HCT116 (cell line): ENCODE results near the gene RNU11. TPM values are rescaled to one million over a fixed set of nuclear protein-coding genes. Genes with fewer than 3 reads are reported as not detected.

ENCODE experiments used
- ATAC-seq: fragments of 200-7000 bp; cut with Tn5 transposase; 2 replicates; pipeline ENCODE4 v1.9.1; 2020; ENCODE audit warnings: mild to moderate bottlenecking, moderate library complexity
- BruUV-seq: library from RNA; stranded (reverse); fragments of 400-500 nt; replicated peaks from 2 replicates; lab custom pipeline; 2021; lab: Mats Ljungman, UMichigan
- CTCF ChIA-PET: fragments of 300-600 bp; sonication (Branson Sonifier 250); formaldehyde crosslinking; loops from one replicate; lab custom pipeline; 2021; ENCODE audit warnings: antibody characterized with exemption; lab: Charles Lee
- POLR2A ChIA-PET: fragments of 300-600, 350-600 bp; sonication (Branson Sonifier 250); formaldehyde crosslinking; loops from one replicate; lab custom pipeline; 2021; ENCODE audit warnings: antibody characterized with exemption; lab: Charles Lee
- RAD21 ChIA-PET, 2 experiments: fragments of 300-600 bp; sonication (Branson Sonifier 250); formaldehyde crosslinking; loops; one replicate each; lab custom pipeline; 2023; ENCODE audit warnings: low total read pairs in 2 of 2; ENCODE audit not compliant: uncharacterized antibody in 2 of 2, unreplicated experiment in 2 of 2, low non-redundant PET in 1 of 2; lab: Charles Lee
- DNase-seq: peaks from one replicate; pipeline ENCODE4 v3.0.0-alpha.2; 2010; ENCODE audit warnings: low read depth, low spot score
- H2AFZ ChIP-seq: fragments of 200-600 bp; shearing (Covaris generic), sonication (generic); 2 replicates; pipeline ENCODE4 v1.6.1; 2017; ENCODE audit warnings: low read depth, mixed run types, mixed read lengths, antibody characterized with exemption, low read length; ENCODE audit not compliant: poor library complexity, severe bottlenecking
- H3K27ac ChIP-seq: 2 replicates; pipeline ENCODE4 v1.5.1; 2012; ENCODE audit warnings: low read depth, low read length
- H3K27me3 ChIP-seq: fragments of 200-600 bp; sonication (generic); 2 replicates; pipeline ENCODE4 v1.6.1; 2016; ENCODE audit warnings: mixed run types, low read length, mixed read lengths; ENCODE audit not compliant: insufficient read depth
- H3K36me3 ChIP-seq, 2 experiments: fragments of 200-500 bp in 1 of 2; fragments of 200-600 bp in 1 of 2; sonication (Bioruptor generic) in 1 of 2; sonication (generic) in 1 of 2; 2 replicates each; pipeline versions ENCODE4 v1.5.1 to v1.6.1; 2014 to 2016; ENCODE audit warnings: low read length in 2 of 2, inconsistent platforms in 1 of 2, mixed read lengths in 1 of 2, mixed run types in 1 of 2; ENCODE audit not compliant: insufficient read depth in 2 of 2, control insufficient read depth in 1 of 2
- H3K4me1 ChIP-seq, 2 experiments: fragments of 200-600 bp in 1 of 2; sonication (generic) in 1 of 2; 2 replicates each; pipeline versions ENCODE4 v1.5.1 to v1.6.1; 2012 to 2017; ENCODE audit warnings: low read length in 2 of 2, inconsistent platforms in 1 of 2, mild to moderate bottlenecking in 1 of 2, mixed read lengths in 1 of 2, mixed run types in 1 of 2, moderate library complexity in 1 of 2; ENCODE audit not compliant: insufficient read depth in 2 of 2, control insufficient read depth in 1 of 2
- H3K4me2 ChIP-seq: fragments of 200-600 bp; sonication (generic); 2 replicates; pipeline ENCODE4 v1.6.1; 2017; ENCODE audit warnings: mixed run types, low read length, mixed read lengths
- H3K4me3 ChIP-seq, 2 experiments: fragments of 200-600 bp in 1 of 2; sonication (generic) in 1 of 2; replicated peaks in 1 of 2; 2 replicates each; pipeline ENCODE4 v1.5.1; 2011 to 2016; ENCODE audit warnings: low read length in 2 of 2, control low read depth in 1 of 2, low read depth in 1 of 2, mild to moderate bottlenecking in 1 of 2, mixed read lengths in 1 of 2, mixed run types in 1 of 2
- H3K79me2 ChIP-seq: fragments of 200-600 bp; sonication (generic); 2 replicates; pipeline ENCODE4 v1.6.1; 2017; ENCODE audit warnings: mild to moderate bottlenecking, mixed run types, low read length, moderate library complexity, mixed read lengths; ENCODE audit not compliant: insufficient read depth
- H3K9ac ChIP-seq: fragments of 200-600 bp; sonication (generic); 2 replicates; pipeline ENCODE4 v1.6.1; 2016; ENCODE audit warnings: low read length, mixed read lengths
- H3K9me2 ChIP-seq: fragments of 200-600 bp; sonication (generic), shearing (Covaris generic); 2 replicates; pipeline ENCODE4 v1.6.1; 2017; ENCODE audit warnings: mixed run types, mild to moderate bottlenecking, moderate library complexity; ENCODE audit not compliant: insufficient read depth
- H3K9me3 ChIP-seq, 2 experiments: fragments of 200-500 bp in 1 of 2; fragments of 200-600 bp in 1 of 2; sonication (Bioruptor generic) in 1 of 2; sonication (generic) in 1 of 2; 2 replicates each; pipeline ENCODE4 v1.6.1; 2014 to 2017; ENCODE audit warnings: low read length in 2 of 2, mixed read lengths in 2 of 2, inconsistent platforms in 1 of 2, low read depth in 1 of 2, mild to moderate bottlenecking in 1 of 2, mixed run types in 1 of 2, moderate library complexity in 1 of 2; ENCODE audit not compliant: control insufficient read depth in 1 of 2, insufficient read depth in 1 of 2
- H4K20me1 ChIP-seq: fragments of 200-600 bp; sonication (generic), shearing (Covaris generic); 2 replicates; pipeline ENCODE4 v1.6.1; 2017; ENCODE audit warnings: mixed run types, mild to moderate bottlenecking, moderate library complexity; ENCODE audit not compliant: insufficient read depth
- CEBPB ChIP-seq: IDR thresholded peaks from 2 replicates; pipeline ENCODE4 v1.6.1; 2012; ENCODE audit warnings: low read depth
- ELF1 ChIP-seq: IDR thresholded peaks from 2 replicates; pipeline ENCODE4 v1.6.1; 2012; ENCODE audit warnings: low read depth, borderline replicate concordance
- EZH2phosphoT487 ChIP-seq: fragments of 200-600 bp; IDR thresholded peaks from 2 replicates; pipeline ENCODE4 v1.6.1; 2018; ENCODE audit warnings: antibody characterized with exemption, borderline replicate concordance
- FOSL1 ChIP-seq: IDR thresholded peaks from 2 replicates; pipeline ENCODE4 v1.6.1; 2012; ENCODE audit warnings: low read depth
- POLR2A ChIP-seq: IDR thresholded peaks from 2 replicates; pipeline ENCODE4 v1.7.0; 2011; ENCODE audit warnings: borderline replicate concordance; ENCODE audit not compliant: insufficient read depth, insufficient read length; ENCODE audit errors: extremely low read depth
- POLR2AphosphoS5 ChIP-seq: IDR thresholded peaks from 2 replicates; pipeline ENCODE4 v1.6.1; 2011; ENCODE audit warnings: mild to moderate bottlenecking, low read depth, low read length, moderate library complexity
- RAD21 ChIP-seq: IDR thresholded peaks from 2 replicates; pipeline ENCODE4 v1.6.1; 2012; ENCODE audit warnings: low read depth, mild to moderate bottlenecking
- SIN3A ChIP-seq: IDR thresholded peaks from 2 replicates; pipeline ENCODE4 v1.6.1; 2012; ENCODE audit warnings: low read depth
- TCF7L2 ChIP-seq: IDR thresholded peaks from 2 replicates; pipeline ENCODE4 v1.7.0; 2011; ENCODE audit warnings: borderline replicate concordance, inconsistent platforms; ENCODE audit not compliant: insufficient read depth, insufficient read length; ENCODE audit errors: extremely low read depth
- YY1 ChIP-seq: IDR thresholded peaks from 2 replicates; pipeline ENCODE4 v1.6.1; 2011; ENCODE audit warnings: low read length, low read depth, moderate library complexity, mild to moderate bottlenecking; ENCODE audit not compliant: insufficient replicate concordance; ENCODE audit errors: extremely low read depth
- ZFX ChIP-seq: fragments of 450-650 bp; IDR thresholded peaks from 2 replicates; pipeline ENCODE4 v1.6.1; 2017
- intact Hi-C: fragments of 100-400 bp; cut with micrococcal nuclease; formaldehyde crosslinking; loops from 2 replicates; pipeline ENCODE4 v1.10.0; 2022
- total RNA-seq: library from RNA; stranded (reverse); gene quantifications from one replicate; pipeline ENCODE4 v1.2.1, GENCODE V29; 2021; ENCODE audit not compliant: unreplicated experiment
- TF ChIP-seq, protein P1 (sequence below): IDR thresholded peaks from 2 replicates; pipeline ENCODE4 v1.6.1; 2011; ENCODE audit warnings: mild to moderate bottlenecking, low read length, moderate library complexity; ENCODE audit not compliant: insufficient replicate concordance; ENCODE audit errors: extremely low read depth
- TF ChIP-seq, protein P2 (sequence below), 3 experiments: fragments of 200-600 bp in 1 of 3; sonication (generic) in 1 of 3; IDR thresholded peaks in 2 of 3; conservative IDR thresholded peaks in 1 of 3; 2 replicates each; pipeline ENCODE4 v1.5.1; 2012 to 2017; ENCODE audit warnings: low read depth in 2 of 3, low read length in 2 of 3, antibody characterized with exemption in 1 of 3, borderline replicate concordance in 1 of 3, control low read depth in 1 of 3, mild to moderate bottlenecking in 1 of 3, mixed read lengths in 1 of 3, mixed run types in 1 of 3, moderate library complexity in 1 of 3; ENCODE audit not compliant: insufficient read depth in 1 of 3
- TF ChIP-seq, protein P3 (sequence below): IDR thresholded peaks from 2 replicates; pipeline ENCODE4 v1.6.1; 2012; ENCODE audit warnings: low read depth

The RNU11 gene
- total RNA-seq, 1 experiment from 2014 or later = not detected

- Histone ChIP-seq H3K4me3 (no peak overlapping the region), H3K9me2 (no peaks in the 10 kb centered on the region), H3K9ac (no peak overlapping the region), H2AFZ (no peak overlapping the region), H3K9me3 (no peaks in the 10 kb centered on the region), H4K20me1 (no peaks in the 10 kb centered on the region), H3K27me3 (no peaks in the 10 kb centered on the region), H3K36me3 (peaks cover 12 to 29% of the 10 kb centered on the region in 2 experiments), H3K79me2 (no peaks in the 10 kb centered on the region)
- POLR2A ChIA-PET = interaction anchor here (0.9 kb wide), 1 partner anchor 23 kb away, joined by 3 read pairs; no protein-coding TSS in a partner anchor
- RAD21 ChIA-PET = no interaction called here
- no peak for DNase-seq
- intact Hi-C loops = loop anchor here (5.0 kb wide), 2 partner anchors 247 to 747 kb away; no protein-coding TSS in a partner anchor
- TF ChIP-seq ELF1 (no peak), TCF7L2 (no peak), YY1 (no peak), ZFX (no peak), RAD21 (no peak), POLR2AphosphoS5 (no peak), CEBPB (no peak), EZH2phosphoT487 (no peak), FOSL1 (no peak), SIN3A (no peak), POLR2A (no peak)
- TF ChIP-seq, protein P1, sequence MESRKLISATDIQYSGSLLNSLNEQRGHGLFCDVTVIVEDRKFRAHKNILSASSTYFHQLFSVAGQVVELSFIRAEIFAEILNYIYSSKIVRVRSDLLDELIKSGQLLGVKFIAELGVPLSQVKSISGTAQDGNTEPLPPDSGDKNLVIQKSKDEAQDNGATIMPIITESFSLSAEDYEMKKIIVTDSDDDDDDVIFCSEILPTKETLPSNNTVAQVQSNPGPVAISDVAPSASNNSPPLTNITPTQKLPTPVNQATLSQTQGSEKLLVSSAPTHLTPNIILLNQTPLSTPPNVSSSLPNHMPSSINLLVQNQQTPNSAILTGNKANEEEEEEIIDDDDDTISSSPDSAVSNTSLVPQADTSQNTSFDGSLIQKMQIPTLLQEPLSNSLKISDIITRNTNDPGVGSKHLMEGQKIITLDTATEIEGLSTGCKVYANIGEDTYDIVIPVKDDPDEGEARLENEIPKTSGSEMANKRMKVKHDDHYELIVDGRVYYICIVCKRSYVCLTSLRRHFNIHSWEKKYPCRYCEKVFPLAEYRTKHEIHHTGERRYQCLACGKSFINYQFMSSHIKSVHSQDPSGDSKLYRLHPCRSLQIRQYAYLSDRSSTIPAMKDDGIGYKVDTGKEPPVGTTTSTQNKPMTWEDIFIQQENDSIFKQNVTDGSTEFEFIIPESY = no peak
- TF ChIP-seq, protein P2, sequence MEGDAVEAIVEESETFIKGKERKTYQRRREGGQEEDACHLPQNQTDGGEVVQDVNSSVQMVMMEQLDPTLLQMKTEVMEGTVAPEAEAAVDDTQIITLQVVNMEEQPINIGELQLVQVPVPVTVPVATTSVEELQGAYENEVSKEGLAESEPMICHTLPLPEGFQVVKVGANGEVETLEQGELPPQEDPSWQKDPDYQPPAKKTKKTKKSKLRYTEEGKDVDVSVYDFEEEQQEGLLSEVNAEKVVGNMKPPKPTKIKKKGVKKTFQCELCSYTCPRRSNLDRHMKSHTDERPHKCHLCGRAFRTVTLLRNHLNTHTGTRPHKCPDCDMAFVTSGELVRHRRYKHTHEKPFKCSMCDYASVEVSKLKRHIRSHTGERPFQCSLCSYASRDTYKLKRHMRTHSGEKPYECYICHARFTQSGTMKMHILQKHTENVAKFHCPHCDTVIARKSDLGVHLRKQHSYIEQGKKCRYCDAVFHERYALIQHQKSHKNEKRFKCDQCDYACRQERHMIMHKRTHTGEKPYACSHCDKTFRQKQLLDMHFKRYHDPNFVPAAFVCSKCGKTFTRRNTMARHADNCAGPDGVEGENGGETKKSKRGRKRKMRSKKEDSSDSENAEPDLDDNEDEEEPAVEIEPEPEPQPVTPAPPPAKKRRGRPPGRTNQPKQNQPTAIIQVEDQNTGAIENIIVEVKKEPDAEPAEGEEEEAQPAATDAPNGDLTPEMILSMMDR (IDR thresholded peaks at IDR 0.05 in 2 of 3, conservative IDR thresholded peaks at IDR 0.05 in 1 of 3; ENCODE audit: borderline replicate concordance in 1 of 3, insufficient read depth in 1 of 3, low read depth in 2 of 3, low read length in 2 of 3) = no peak
- TF ChIP-seq, protein P3, sequence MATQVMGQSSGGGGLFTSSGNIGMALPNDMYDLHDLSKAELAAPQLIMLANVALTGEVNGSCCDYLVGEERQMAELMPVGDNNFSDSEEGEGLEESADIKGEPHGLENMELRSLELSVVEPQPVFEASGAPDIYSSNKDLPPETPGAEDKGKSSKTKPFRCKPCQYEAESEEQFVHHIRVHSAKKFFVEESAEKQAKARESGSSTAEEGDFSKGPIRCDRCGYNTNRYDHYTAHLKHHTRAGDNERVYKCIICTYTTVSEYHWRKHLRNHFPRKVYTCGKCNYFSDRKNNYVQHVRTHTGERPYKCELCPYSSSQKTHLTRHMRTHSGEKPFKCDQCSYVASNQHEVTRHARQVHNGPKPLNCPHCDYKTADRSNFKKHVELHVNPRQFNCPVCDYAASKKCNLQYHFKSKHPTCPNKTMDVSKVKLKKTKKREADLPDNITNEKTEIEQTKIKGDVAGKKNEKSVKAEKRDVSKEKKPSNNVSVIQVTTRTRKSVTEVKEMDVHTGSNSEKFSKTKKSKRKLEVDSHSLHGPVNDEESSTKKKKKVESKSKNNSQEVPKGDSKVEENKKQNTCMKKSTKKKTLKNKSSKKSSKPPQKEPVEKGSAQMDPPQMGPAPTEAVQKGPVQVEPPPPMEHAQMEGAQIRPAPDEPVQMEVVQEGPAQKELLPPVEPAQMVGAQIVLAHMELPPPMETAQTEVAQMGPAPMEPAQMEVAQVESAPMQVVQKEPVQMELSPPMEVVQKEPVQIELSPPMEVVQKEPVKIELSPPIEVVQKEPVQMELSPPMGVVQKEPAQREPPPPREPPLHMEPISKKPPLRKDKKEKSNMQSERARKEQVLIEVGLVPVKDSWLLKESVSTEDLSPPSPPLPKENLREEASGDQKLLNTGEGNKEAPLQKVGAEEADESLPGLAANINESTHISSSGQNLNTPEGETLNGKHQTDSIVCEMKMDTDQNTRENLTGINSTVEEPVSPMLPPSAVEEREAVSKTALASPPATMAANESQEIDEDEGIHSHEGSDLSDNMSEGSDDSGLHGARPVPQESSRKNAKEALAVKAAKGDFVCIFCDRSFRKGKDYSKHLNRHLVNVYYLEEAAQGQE = no peak
- TF ChIP-seq, all 23 proteins: peak for 0
- H3K27ac ChIP-seq = no peak overlapping the region
- CTCF ChIA-PET = interaction anchor here (2.5 kb wide), 1 partner anchor 88 kb away, joined by 28 read pairs; no protein-coding TSS in a partner anchor
- no TSS peak for BruUV-seq
- no peak for ATAC-seq
- peaks cover 17 to 25% of the 10 kb centered on the region in 2 experiments for H3K4me1 ChIP-seq
- H3K4me2 ChIP-seq = no peak overlapping the region
These were observed 44.0 kb upstream of the RNU11 start for GRCh38 chr1:28604411-28604810.
